DND-41 (cell line): ENCODE results near the gene KCTD20.

ENCODE experiments used
- CTCF ChIP-seq: IDR thresholded peaks from 2 replicates; pipeline ENCODE4 v1.5.1; 2012; ENCODE audit warnings: borderline replicate concordance, low read length, moderate library complexity, mild to moderate bottlenecking; ENCODE audit not compliant: poor library complexity, severe bottlenecking; ENCODE audit errors: extremely low read depth
- EZH2 ChIP-seq: IDR thresholded peaks from 3 replicates; pipeline ENCODE4 v1.6.1; 2012; ENCODE audit warnings: borderline replicate concordance, low read depth, mild to moderate bottlenecking, moderate library complexity, low read length, inconsistent platforms; ENCODE audit not compliant: severe bottlenecking

DNA sequence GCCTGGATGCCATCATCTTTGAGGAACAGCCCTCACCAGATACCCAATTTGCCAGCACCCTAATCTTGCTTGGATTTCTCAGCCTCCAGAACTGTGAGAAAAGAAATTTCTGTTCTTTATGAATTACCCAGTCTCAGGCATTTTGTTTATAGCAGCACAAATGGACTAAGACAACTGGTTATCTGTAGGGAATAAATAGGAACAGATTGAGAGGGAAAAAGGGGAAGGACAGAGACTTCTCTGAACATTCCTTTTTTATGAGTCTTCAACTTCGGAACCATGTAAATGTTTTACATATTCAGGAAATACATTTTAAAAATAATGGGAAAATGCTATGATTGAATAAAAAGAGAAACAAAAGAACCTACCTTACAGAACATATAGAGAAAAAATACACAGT lies 20.9 kb downstream of the KCTD20 start:
- TF ChIP-seq CTCF (no peak), EZH2 (no peak)
